ENCODE results near the gene ENTHD1.

Gene ENTHD1

GRCh38 chr22:39893526-39893925 is at the start of gene ENTHD1:
TSS of gene ENTHD1 (minus strand) at chr22:39893760. CDS start at chr22:39887748, 6,012 bp downstream.
- no peak for DNase-seq

- peak; percentile 61 to 75 for DNase-seq
Measured at GRCh38 chr22:39943337-39943736, 49.8 kb upstream of the ENTHD1 start.

GRCh38 chr22:39942439-39943230 is 49.1 kb upstream of the ENTHD1 start:
- no peak for DNase-seq

- DNase-seq = peak; percentile 58 to 60
Measured at GRCh38 chr22:39941601-39942000, 48.0 kb upstream of the ENTHD1 start.

GRCh38 chr22:39940757-39941305 is 47.3 kb upstream of the ENTHD1 start:
- DNase-seq = no peak

GRCh38 chr22:39939830-39940229 is 46.3 kb upstream of the ENTHD1 start:
- DNase-seq = no peak

- no peak for DNase-seq
Measured at GRCh38 chr22:39938509-39939111, 45.0 kb upstream of the ENTHD1 start.

GRCh38 chr22:39937906-39938305 is 44.3 kb upstream of the ENTHD1 start:
- no peak for DNase-seq

- no peak for DNase-seq
Measured at GRCh38 chr22:39936523-39937145, 43.1 kb upstream of the ENTHD1 start.

GRCh38 chr22:39935612-39936011 is 42.1 kb upstream of the ENTHD1 start:
- no peak for DNase-seq

GRCh38 chr22:39935116-39935515 is 41.6 kb upstream of the ENTHD1 start:
- no peak for DNase-seq

- DNase-seq = no peak
Measured at GRCh38 chr22:39933741-39934140, 40.2 kb upstream of the ENTHD1 start.

GRCh38 chr22:39932918-39933649 is 39.5 kb upstream of the ENTHD1 start:
- no peak for DNase-seq

- no peak for DNase-seq
Measured at GRCh38 chr22:39932166-39932565, 38.6 kb upstream of the ENTHD1 start.

GRCh38 chr22:39931251-39931650 is 37.7 kb upstream of the ENTHD1 start:
- no peak for DNase-seq

GRCh38 chr22:39928536-39929520 is 35.3 kb upstream of the ENTHD1 start:
- no peak for DNase-seq

GRCh38 chr22:39927544-39927943 is 34.0 kb upstream of the ENTHD1 start:
- no peak for DNase-seq

- DNase-seq = no peak
Measured at GRCh38 chr22:39926753-39927152, 33.2 kb upstream of the ENTHD1 start.

- DNase-seq = no peak
Measured at GRCh38 chr22:39925909-39926679, 32.5 kb upstream of the ENTHD1 start.

GRCh38 chr22:39925273-39925672 is 31.7 kb upstream of the ENTHD1 start:
- no peak for DNase-seq

GRCh38 chr22:39924286-39924685 is 30.7 kb upstream of the ENTHD1 start:
- DNase-seq = no peak

Measured in SHP77 (cell line).